ENCODE data around the gene THEMIS.

Gene THEMIS

DNA sequence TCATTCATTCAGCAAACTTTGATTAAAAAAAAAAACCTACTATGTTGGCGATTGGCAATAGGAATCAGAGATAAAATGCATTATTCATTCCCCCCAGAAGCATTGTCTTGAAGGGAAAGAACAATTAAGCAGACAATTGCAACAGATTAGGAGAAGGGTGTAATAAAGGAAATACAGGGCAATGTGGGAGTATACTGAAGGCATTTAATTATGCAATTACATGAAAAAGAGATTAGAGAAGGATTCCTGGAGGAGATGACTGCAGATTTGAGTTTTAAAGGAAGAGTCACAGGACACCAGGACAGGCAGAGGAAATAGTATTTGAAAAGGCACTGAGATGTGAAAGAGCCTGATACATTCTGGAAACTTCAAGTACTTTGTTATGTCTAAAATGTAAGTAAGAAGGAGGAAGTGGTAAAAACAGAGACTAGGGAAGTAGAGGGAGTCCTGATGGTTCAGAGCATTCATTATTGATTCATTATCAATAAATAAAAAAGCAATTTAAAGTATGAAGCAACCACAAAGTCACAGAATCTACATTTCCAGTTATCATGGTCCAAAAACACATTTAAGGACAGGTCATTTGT lies 43.7 kb downstream of the THEMIS start:
- no peak for DNase-seq

DNA sequence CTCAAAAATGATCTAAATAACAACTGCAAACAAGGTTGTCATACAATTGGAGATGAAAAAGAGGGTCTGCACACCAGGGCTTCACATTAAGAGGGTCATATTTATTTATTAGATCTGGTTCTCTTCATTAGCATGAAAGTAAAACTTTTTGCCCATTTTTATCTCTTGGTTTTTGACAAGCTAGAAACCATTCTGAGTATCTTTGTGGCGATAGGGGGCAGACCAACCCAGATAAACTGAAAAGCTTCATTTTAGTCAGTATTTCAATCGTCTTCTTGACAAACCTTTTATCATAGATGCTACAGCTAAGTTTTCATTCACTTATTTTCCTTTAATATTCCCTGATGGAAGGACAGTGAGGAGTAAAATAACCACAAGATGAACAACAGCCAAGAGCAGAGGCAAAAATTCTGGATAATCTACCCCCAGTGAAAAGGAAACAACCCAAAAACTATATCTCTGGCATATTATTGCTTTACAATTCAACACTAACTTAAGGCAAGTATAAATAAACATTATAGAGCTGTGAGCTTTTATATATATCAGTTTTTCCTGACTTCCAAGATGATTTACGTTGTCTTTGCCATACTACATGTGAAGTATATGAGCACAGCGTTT lies 45.2 kb downstream of the THEMIS start:
- DNase-seq: no peak

DNA sequence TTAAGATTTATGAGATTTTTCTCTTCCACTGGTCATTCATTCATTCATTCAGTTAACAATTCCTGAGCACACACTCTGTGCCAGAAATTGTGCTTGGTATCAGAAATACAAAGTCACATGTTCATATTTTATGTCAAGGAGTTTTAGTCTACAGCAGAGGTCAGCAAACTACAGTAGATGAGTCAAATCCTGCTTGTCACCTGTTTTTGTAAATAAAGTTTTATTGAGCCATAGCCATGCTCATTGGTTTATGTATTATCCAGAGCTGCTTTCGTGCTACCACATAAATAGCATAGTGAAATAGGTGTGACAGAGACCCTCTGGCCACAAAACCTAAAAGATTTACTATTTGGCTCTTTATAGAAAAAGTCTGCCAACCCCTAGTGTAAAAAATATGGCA lies 46.8 kb downstream of the THEMIS start:
- no peak for DNase-seq

- no peak for DNase-seq
Observed at GRCh38 chr6:127851197-127851596, 49.7 kb downstream of the THEMIS start.

DNA sequence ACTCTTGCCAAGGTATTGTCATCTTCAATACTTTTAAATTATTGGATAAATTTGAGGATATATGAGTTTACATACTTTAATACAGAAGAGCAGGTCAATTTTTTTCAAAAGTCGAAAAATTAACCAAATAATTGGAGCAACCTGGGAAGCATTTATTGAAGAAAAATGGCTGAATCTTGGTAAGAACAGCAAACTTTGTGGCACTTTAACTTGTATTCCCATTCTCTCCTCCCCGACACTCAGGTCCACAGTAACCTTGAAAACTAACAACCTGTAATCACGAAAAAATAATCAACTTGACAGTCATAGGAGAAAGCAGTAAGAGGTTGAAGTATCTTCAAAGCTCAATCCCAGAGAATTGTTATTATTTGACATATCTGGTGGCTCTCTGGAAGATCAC lies 55.6 kb downstream of the THEMIS start:
- no peak for DNase-seq

DNA sequence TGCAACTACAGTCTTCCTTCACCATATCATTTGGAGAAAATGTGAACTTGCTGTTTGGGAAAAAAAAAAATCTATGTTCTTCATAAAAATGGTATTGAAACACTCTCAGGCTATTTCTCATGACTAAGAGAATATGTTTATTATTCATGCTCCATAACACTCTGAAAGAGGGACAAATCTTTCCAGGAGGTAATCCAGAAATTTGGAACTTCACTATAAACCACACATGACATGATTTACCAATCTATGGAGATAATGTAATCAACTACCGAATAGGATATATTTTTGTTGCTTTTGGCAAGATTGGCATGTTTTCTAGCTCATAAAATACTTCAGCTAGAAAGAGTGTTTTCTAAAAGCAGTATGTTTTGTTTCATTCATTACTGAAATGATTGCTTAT lies 56.3 kb downstream of the THEMIS start:
- DNase-seq: no peak

- no peak for DNase-seq
Observed at GRCh38 chr6:127843582-127843981, 57.3 kb downstream of the THEMIS start.

DNA sequence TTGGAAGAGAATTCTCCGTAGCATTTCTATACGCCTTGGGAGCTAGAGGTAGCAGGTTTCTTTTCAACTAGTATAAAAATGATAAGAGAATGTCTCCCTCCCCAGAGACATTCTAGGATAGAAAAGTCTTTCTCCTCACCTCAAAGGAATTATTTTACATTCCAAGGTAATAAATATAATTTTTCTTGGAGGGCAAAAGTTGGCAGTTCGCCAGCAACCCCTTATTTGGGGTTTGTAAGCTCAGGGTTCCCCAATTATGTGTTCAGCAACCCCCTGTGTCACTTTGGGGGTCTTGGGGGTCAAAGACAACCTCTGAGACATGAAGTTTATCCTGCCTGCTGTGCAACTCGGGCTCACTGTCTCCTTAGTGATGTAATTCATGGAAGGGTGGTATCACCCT lies 58.3 kb downstream of the THEMIS start:
- no peak for DNase-seq

DNA sequence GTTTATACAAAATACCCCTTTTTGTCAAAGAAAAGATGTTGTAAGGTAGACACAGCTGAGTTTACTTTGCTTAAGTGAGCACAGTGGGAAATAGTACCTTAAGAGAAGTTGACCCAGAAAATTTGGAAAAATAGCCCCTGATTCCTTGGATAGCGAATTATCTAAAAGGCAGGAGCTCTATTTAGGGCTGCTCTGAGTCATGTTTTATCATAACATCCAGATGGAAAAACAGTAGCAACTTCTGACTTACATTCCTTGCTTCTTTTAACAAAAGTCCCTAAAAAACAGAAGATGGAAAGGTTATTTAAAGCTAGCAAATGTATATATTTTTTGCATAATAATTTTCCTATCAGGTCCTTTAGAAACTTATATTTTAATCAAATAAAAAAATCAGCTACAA lies 59.0 kb downstream of the THEMIS start:
- no peak for DNase-seq

DNA sequence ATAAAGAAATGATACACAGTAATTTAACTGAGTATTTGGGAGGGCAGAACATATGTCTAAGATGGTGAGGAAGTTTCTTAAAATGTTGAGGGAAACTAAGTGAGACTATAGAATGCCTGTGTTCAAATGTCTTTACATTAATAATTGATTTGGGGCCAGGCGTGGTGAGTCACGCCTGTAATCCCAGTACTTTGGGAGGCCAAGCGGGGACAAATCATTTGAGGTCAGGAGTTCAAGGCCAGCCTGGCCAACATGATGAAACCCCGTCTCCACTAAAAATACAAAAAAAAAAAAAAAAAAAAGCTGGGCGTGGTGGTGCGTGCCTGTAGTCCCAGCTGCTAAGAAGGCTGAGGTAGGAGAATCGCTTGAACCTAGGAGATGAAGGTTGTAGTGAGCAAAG lies 66.7 kb downstream of the THEMIS start:
- no peak for DNase-seq

DNA sequence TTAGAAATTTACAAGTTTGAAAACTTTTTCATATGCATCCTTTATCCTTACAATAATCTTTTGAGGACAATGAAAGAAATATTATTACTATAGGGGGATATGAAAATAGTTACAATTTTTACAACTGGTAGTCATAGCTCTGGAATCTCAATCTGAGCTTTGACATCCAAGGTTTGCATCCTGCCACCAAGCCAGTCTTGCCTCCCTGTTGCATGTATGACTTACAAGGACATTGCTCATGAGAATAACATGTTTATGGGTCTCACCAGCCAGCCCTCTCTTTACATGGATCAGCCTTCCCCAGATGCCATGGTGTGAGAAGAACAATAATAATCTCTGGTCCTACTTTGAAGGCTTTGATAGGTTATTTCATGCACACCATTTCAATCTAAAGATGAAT lies 67.5 kb downstream of the THEMIS start:
- no peak for DNase-seq

GRCh38 chr6:127832381-127832780 lies 68.5 kb downstream of the THEMIS start:
- no peak for DNase-seq

DNA sequence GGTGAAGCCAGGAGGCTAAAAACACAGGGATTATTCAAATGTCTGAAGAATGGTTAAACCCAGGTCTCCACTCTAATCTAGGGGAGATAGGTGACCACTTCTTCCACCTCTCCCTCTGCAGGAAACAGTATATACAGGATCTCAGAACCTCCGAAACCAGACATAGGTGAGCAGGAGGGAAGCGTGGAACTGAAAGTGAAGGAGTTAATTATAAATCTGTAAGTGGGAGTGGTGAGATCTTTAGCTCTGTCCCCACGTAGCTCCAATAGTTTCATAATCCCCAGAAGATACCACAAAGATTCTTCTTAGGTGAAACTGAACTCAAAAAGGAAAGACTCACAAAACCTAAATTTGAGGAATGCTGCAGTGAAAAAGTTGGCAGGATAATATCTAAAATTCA lies 76.8 kb downstream of the THEMIS start:
- no peak for DNase-seq

DNA sequence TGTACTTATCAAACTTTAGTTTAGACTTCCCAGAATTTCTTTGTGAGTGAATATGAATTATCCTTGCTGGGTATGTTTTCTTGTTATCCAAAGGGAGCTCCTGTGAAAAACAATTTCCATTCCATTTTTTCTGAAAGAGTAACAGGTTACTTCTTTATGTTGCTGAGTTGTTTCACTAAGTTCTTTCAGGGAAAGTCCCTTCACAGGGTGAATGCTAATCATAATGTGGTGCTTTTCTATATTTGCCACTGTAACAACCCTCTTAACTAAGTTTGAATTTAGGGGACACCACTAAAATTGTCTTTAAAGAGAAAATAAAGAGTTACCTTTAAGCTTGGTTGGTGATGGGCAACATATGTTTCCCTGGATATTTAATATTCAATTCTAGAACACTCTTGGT lies 79.4 kb downstream of the THEMIS start:
- no peak for DNase-seq

DNA sequence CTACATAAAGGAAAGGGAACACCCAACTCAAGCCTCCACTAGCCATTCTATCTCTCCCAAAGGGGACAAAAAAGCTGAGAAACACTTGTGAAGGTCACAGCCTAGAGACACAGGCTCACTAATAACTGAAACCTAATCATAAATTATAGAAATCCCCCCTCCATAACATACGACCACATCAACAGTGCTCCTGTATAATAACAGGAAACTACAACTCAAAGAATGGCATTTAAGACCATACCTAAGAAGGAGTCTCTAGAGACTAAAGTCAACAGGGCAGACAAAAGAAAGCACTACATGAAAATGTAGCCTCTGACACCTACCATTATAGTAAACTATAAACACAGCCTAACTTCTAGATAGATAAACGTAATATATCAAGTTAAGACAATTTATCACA lies 82.7 kb downstream of the THEMIS start:
- DNase-seq: no peak

- no peak for DNase-seq
Observed at GRCh38 chr6:127816643-127817042, 84.2 kb downstream of the THEMIS start.

- no peak for DNase-seq
Observed at GRCh38 chr6:127813699-127814027, 87.2 kb downstream of the THEMIS start.

- no peak for DNase-seq
Observed at GRCh38 chr6:127812985-127813698, 87.7 kb downstream of the THEMIS start.

DNA sequence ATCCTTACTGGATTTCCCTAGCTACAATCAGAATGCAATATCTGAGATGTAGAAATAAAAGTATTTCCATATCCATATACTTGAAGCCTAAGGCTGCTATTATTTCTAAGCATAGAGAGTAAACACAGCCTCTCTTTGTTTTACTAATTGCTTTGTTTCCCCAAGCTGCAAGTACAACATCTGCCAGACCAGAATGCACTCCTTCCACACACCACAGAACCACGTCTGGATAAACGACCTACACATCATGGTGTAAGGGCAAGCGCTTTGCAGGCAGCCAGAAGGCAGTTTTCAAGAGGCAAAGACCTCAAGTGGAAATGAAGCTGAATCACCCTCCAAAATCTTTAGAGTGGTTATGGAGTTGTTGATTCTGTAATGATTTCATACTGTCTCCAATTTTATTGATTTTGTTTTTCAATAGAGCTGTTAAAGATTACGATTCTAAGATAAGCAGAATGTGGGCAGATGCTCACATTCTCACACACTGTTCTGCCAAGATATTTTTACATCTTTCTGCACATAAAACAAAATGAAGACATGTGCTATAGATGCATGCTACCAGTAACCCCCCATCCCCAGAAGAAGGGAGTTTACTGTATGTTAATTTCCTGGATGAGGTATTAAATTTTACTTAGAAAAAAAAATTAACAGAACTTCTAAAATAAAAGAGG lies 88.8 kb downstream of the THEMIS start:
- no peak for DNase-seq

DNA sequence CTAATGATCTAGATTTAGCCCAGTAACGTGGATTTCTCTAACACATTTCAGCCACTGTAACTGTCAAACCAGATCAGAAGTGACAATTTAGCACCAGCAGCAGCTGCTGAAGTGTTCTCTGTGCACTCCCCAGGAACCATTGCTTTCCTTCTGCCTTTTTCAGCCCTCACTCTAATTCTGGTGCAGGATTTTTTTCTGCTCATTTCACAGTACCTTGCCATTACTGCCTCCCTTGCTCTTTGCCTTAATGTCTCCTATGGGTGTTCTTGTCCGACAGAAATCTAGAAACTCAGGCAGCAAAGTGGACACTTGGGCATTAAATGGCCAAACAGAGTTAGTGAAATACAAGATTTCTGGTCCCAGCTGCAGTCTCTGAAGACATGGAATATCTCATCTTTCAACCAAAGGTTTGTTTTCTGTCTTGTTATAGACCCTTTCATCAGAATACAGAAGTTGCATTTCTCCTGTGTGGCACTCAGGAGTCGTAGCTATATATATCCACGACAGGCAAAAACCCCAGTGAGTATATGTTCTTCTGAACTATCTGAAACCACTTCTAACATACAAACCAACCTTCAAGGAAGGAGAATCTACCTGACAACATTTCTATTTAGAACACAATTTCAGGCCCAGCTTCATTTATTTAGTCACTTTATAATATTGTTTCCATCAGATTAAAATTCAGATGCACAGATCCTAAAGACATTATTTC lies 92.9 kb downstream of the THEMIS start:
- DNase-seq: no peak

DNA sequence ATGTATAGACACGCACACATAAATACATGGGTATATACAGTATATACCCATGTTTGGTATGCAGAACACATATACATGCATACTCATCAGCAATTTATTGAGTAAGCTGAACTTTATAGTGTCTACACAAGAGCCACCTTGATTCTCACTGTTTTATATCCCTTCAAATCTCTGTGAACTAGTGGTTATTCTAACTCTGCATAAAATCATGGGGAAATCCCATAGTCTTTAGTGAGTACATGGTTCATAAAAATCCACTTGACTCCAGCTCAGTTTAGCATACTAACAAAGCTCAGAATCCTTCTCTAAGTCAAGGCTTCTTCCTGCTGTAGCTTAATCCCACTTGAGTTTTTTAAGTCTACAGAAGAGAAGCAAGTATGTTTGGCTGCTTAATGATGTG lies 104.1 kb downstream of the THEMIS start:
- DNase-seq: no peak

GRCh38 chr6:127794405-127794804 lies 106.5 kb downstream of the THEMIS start:
- no peak for DNase-seq

DNA sequence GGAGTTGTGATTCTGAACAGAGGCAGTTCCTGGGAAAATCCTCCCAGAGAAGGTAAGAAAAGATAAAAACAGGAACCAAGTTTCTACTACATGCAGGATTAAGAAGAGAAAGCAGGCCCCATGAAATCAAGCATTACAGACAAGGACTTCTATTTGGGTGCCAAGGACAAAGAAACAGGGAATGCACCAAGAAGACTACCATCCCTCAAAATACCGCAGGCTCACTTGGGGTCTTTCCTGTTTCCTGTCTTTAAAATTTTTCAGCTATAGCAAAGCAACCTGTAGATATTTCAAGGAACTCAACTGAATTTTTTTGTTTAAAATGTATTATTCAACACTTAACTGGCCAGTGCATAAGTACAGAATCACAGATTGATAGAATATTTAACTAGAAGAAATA lies 107.5 kb downstream of the THEMIS start:
- DNase-seq: no peak

DNA sequence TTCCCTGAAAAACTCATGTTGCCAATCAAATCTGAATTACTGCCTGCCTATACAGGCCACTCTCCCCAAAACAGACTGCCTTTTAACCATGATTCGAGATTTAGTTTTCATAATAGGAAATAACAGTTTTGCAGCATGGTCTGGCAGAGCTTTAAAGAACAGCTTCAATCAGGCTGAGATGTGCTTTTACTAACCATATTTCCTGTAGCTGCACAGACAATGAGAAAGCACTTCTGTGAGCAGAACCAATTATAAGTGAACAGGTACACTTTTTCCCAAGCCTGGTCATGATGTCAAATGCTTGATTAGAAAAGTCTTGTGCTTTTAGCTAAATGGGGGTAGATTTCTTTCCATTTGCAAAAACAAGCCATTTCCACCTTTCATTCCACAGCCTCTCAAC lies 108.2 kb downstream of the THEMIS start:
- DNase-seq: no peak
